ENCODE data around the gene CACNA1G. TPM values are rescaled to one million over a fixed set of nuclear protein-coding genes. Genes with fewer than 3 reads are reported as not detected.

Gene CACNA1G
- total and polyA plus RNA-seq, 2 donors (not counting 3 experiments of a cell fraction or from before 2014, with no cell fraction given), result not detected

GRCh38 chr17:50558941-50559614 is 1.4 kb upstream of the CACNA1G start:
- peaks cover 40 to 49% of the 10 kb centered on the region in 2 experiments for H3K27me3 ChIP-seq (ENCODE audit: control insufficient read depth in 2 of 2, insufficient read depth in 2 of 2, low read length in 2 of 2)
- no peak overlapping the region for H3K27ac ChIP-seq (ENCODE audit: insufficient read depth, low read depth, low read length)
- H3K4me1 ChIP-seq (ENCODE audit: control insufficient read depth, extremely low read depth, insufficient read depth, low read length), result peaks cover 7% of the 10 kb centered on the region
- H3K79me2 ChIP-seq (ENCODE audit: control insufficient read depth, insufficient read depth, low read length), result no peaks in the 10 kb centered on the region
- FAIRE-seq, result no peak
- H2AFZ ChIP-seq (ENCODE audit: low read depth, low read length), result no peak overlapping the region
- dilution Hi-C loops (cut with MboI; ENCODE audit: extremely low pct_ligation_motif_present, low sequenced_read_pairs), result no loop called here
- no peak overlapping the region for H3K4me3 ChIP-seq (replicated peaks in 1 of 3; ENCODE audit: insufficient read depth in 1 of 3, low read depth in 1 of 3, low read length in 3 of 3)
- H3K4me2 ChIP-seq (ENCODE audit: insufficient read depth, low read length), result no peak overlapping the region
- POLR2A ChIA-PET, result no interaction called here
- TF ChIP-seq POLR2A (IDR thresholded peaks at IDR 0.05; ENCODE audit: low read depth, low read length), result no peak
- peak; percentile 90 for TF ChIP-seq EZH2 (IDR thresholded peaks at IDR 0.05; ENCODE audit: borderline replicate concordance, low read depth, low read length, severe bottlenecking)
- TF ChIP-seq MYC (IDR thresholded peaks at IDR 0.05; ENCODE audit: low read depth, low read length), result no peak
- TF ChIP-seq GATA2 (IDR thresholded peaks at IDR 0.05; ENCODE audit: insufficient read depth, insufficient read length, low read depth, low read length), result no peak
- no peak for TF ChIP-seq FOS (IDR thresholded peaks at IDR 0.05; ENCODE audit: borderline replicate concordance, insufficient read depth, low read length)
- TF ChIP-seq MAX (IDR thresholded peaks at IDR 0.05; ENCODE audit: insufficient read depth, insufficient read length), result no peak
- peaks cover 0 to 3% of the 10 kb centered on the region in 2 experiments for H3K36me3 ChIP-seq (ENCODE audit: control insufficient read depth in 2 of 2, extremely low read depth in 1 of 2, insufficient read depth in 2 of 2, low read length in 2 of 2)
- no peak for DNase-seq (ENCODE audit: low read depth, low spot score)
- intact Hi-C loops (cut with micrococcal nuclease), result no loop called here
- no peaks in the 10 kb centered on the region for H3K9me3 ChIP-seq (replicated peaks; ENCODE audit: control insufficient read depth, insufficient read depth, low read length)
- no peaks in the 10 kb centered on the region for H4K20me1 ChIP-seq (replicated peaks; ENCODE audit: control insufficient read depth, extremely low read depth, insufficient read depth, low read length)
- CTCF ChIA-PET, result interaction anchor here (1.0 to 2.4 kb wide), 4 partner anchors 8 to 67 kb away, joined by 3 to 17 read pairs (median 10); no protein-coding TSS in a partner anchor
- no peak overlapping the region for H3K9ac ChIP-seq (replicated peaks; ENCODE audit: extremely low read depth, insufficient read depth, low read length)
- H3K9me1 ChIP-seq (replicated peaks; ENCODE audit: control insufficient read depth, extremely low read depth, insufficient read depth, low read length), result no peaks in the 10 kb centered on the region
- no TSS peak for BruUV-seq (replicated peaks)

- Histone ChIP-seq H2AFZ (ENCODE audit: low read depth, low read length) (no peak overlapping the region), H3K27ac (ENCODE audit: insufficient read depth, low read depth, low read length) (no peak overlapping the region), H3K27me3 (ENCODE audit: control insufficient read depth in 2 of 2, insufficient read depth in 2 of 2, low read length in 2 of 2) (peaks cover 43 to 53% of the 10 kb centered on the region in 2 experiments), H3K79me2 (ENCODE audit: control insufficient read depth, insufficient read depth, low read length) (no peaks in the 10 kb centered on the region), H3K9ac (replicated peaks; ENCODE audit: extremely low read depth, insufficient read depth, low read length) (no peak overlapping the region), H3K36me3 (ENCODE audit: control insufficient read depth in 2 of 2, extremely low read depth in 1 of 2, insufficient read depth in 2 of 2, low read length in 2 of 2) (peaks cover 0 to 3% of the 10 kb centered on the region in 2 experiments), H3K9me1 (replicated peaks; ENCODE audit: control insufficient read depth, extremely low read depth, insufficient read depth, low read length) (no peaks in the 10 kb centered on the region), H4K20me1 (replicated peaks; ENCODE audit: control insufficient read depth, extremely low read depth, insufficient read depth, low read length) (no peaks in the 10 kb centered on the region), H3K4me3 (replicated peaks in 1 of 3; ENCODE audit: insufficient read depth in 1 of 3, low read depth in 1 of 3, low read length in 3 of 3) (no peak overlapping the region), H3K9me3 (replicated peaks; ENCODE audit: control insufficient read depth, insufficient read depth, low read length) (no peaks in the 10 kb centered on the region), H3K4me2 (ENCODE audit: insufficient read depth, low read length) (peak overlapping the region; percentile 61), H3K4me1 (ENCODE audit: control insufficient read depth, extremely low read depth, insufficient read depth, low read length) (peaks cover 7% of the 10 kb centered on the region)
- intact Hi-C loops (cut with micrococcal nuclease) (loop anchor here (5.0 kb wide), 2 partner anchors 43 to 58 kb away; no protein-coding TSS in a partner anchor), dilution Hi-C loops (cut with MboI; ENCODE audit: extremely low pct_ligation_motif_present, low sequenced_read_pairs) (no loop called here)
- ChIA-PET POLR2A (interaction anchor here (1.0 kb wide), 1 partner anchor 9 kb away, joined by 3 read pairs; no protein-coding TSS in a partner anchor), CTCF (interaction anchor here (0.8 to 2.4 kb wide), 5 partner anchors 9 to 66 kb away, joined by 3 to 17 read pairs (median 4); no protein-coding TSS in a partner anchor)
- no TSS peak for BruUV-seq (replicated peaks)
- peak; percentile 42 for FAIRE-seq
- peak; percentile 21 for DNase-seq (ENCODE audit: low read depth, low spot score)
- no peak for TF ChIP-seq MAX (IDR thresholded peaks at IDR 0.05; ENCODE audit: insufficient read depth, insufficient read length)
- TF ChIP-seq EZH2 (IDR thresholded peaks at IDR 0.05; ENCODE audit: borderline replicate concordance, low read depth, low read length, severe bottlenecking), result peak; percentile 69
- TF ChIP-seq MYC (IDR thresholded peaks at IDR 0.05; ENCODE audit: low read depth, low read length), result no peak
These were observed 786 bp upstream of the CACNA1G start for GRCh38 chr17:50559674-50560184.

Data from endothelial cell of umbilical vein (primary cell).